ENCODE measurements around the gene ATP2C2. TPM values are rescaled to one million over a fixed set of nuclear protein-coding genes. Genes with fewer than 3 reads are reported as not detected.
A peak's percentile ranks its signal among the peaks of the same experiment; 100 is the strongest.

The ATP2C2 gene
- total and polyA plus RNA-seq, 7 experiments from 2014 or later: 0.20 TPM; not detected in 6

DNA sequence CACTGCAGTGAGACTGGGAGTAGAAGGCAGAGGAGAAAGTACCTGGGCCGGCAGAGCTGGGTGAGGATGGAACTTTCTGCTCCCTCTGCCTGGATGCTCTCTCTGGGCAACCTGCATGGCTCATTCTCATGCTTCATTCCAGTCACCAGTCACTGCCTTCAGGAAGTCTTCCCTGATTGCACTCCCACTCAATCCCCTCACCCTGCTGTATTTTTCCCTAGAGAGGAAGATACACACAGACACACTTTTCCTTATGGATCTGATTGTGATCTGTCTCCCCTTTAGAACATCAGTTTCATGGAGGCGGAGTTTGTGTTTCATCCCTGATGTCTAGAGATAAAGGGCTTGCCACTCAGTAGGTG is 91.2 kb downstream of the ATP2C2 start:
- no peak for DNase-seq
- Mint-ChIP-seq H3K27ac (no peak overlapping the region), H3K27me3 (no peaks in the 10 kb centered on the region), H3K4me3 (no peak overlapping the region), H3K36me3 (peaks cover 0 to 29% (median 10%) of the 10 kb centered on the region in 5 donors), H3K9me3 (peaks cover 0 to 3% (median 0%) of the 10 kb centered on the region in 11 donors), H3K4me1 (peaks cover 0 to 7% (median 3%) of the 10 kb centered on the region in 7 donors)
- no peaks in the 10 kb centered on the region for H3K4me1 ChIP-seq (ENCODE audit: control insufficient read depth in 2 of 2, insufficient read depth in 2 of 2, low read length in 2 of 2)
- H3K27me3 ChIP-seq (ENCODE audit: control insufficient read depth in 2 of 2, insufficient read depth in 2 of 2, low read length in 2 of 2): no peaks in the 10 kb centered on the region
- no peaks in the 10 kb centered on the region for H3K9me3 ChIP-seq (ENCODE audit: control insufficient read depth in 2 of 3, low read length in 3 of 3)
- POLR2A ChIA-PET: no interaction called here
- CTCF ChIA-PET: no interaction called here
- no peak overlapping the region for H3K4me3 ChIP-seq (ENCODE audit: low read length)
- no peak for ATAC-seq
- no peaks in the 10 kb centered on the region for H3K36me3 ChIP-seq (ENCODE audit: control insufficient read depth in 2 of 3, insufficient read depth in 3 of 3, low read length in 3 of 3)
- intact Hi-C loops (cut with micrococcal nuclease): no loop called here
- no peak overlapping the region for H3K27ac ChIP-seq (ENCODE audit: low read depth, low read length)

DNA sequence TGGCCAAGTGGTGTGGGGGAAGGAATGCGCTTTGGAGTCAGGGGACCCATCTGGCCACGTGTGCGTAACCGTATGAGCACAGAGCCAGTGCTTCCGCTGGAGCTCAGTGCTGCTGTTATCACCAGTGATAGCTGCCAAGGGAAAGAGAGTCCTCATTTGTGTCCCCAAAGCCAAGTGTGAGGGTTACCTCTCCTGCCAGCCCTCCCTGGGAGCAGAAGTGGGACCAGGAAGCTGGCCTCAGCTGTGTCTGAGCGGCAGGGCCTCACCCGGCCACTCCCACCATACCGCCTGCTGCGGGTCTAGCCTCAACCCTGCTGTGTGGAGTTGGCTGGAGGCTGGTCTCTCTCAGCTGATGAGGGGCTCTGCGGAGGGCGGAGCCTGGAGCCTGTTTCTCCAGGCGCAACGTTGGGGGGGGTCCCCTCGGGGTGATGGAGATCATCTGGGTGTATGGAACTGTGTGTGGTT is 91.6 kb downstream of the ATP2C2 start:
- Mint-ChIP-seq H3K27ac (no peak overlapping the region), H3K4me3 (no peak overlapping the region), H3K4me1 (peaks cover 0 to 9% (median 3%) of the 10 kb centered on the region in 7 donors), H3K9me3 (peaks cover 0 to 3% (median 0%) of the 10 kb centered on the region in 11 donors), H3K36me3 (peaks cover 0 to 29% (median 15%) of the 10 kb centered on the region in 5 donors), H3K27me3 (no peaks in the 10 kb centered on the region)
- Histone ChIP-seq H3K4me3 (ENCODE audit: low read length) (no peak overlapping the region), H3K4me1 (ENCODE audit: control insufficient read depth in 2 of 2, insufficient read depth in 2 of 2, low read length in 2 of 2) (no peaks in the 10 kb centered on the region), H3K36me3 (ENCODE audit: control insufficient read depth in 2 of 3, insufficient read depth in 3 of 3, low read length in 3 of 3) (no peaks in the 10 kb centered on the region), H3K27me3 (ENCODE audit: control insufficient read depth in 2 of 2, insufficient read depth in 2 of 2, low read length in 2 of 2) (no peaks in the 10 kb centered on the region), H3K27ac (ENCODE audit: low read depth, low read length) (no peak overlapping the region), H3K9me3 (ENCODE audit: control insufficient read depth in 2 of 3, low read length in 3 of 3) (no peaks in the 10 kb centered on the region)
- DNase-seq: no peak
- CTCF ChIA-PET: no interaction called here
- POLR2A ChIA-PET: no interaction called here
- no peak for ATAC-seq
- intact Hi-C loops (cut with micrococcal nuclease): no loop called here

DNA sequence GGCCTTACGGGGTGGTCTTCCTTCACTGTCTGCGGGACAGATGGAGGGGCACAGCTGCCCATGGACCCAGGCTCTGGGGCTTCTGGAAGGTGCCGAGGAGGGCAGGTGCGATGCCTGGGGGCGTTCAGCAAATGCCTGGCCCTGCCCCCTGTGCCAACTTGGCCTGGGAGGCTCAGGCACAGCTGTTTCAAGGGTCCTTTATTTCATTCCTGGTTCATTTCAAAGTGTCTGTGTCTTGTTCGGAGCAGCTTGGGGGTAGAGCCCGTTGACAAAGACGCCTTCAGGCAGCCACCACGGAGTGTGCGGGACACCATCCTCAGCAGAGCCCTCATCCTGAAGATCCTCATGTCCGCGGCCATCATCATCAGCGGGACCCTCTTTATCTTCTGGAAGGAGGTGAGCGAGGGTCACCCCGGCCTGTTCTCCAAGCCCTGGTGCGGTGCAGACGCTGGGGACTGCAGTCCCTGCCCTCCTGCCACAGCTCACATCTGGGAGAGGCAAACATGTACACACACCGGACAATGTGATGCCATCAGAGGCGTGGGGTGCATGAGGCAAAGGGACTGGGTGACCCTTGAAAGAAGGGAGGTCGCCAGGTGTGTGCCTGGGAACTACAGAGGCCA is 92.2 kb downstream of the ATP2C2 start:
- no peak overlapping the region for H3K4me3 ChIP-seq (ENCODE audit: low read length)
- Mint-ChIP-seq H3K9me3 (peaks cover 0 to 3% (median 0%) of the 10 kb centered on the region in 11 donors), H3K4me3 (no peak overlapping the region), H3K27me3 (no peaks in the 10 kb centered on the region), H3K4me1 (peaks cover 0 to 10% (median 3%) of the 10 kb centered on the region in 7 donors), H3K36me3 (peaks cover 0 to 30% (median 17%) of the 10 kb centered on the region in 5 donors), H3K27ac (peak overlapping the region in 1 of 9 donors; percentile 38)
- no peaks in the 10 kb centered on the region for H3K4me1 ChIP-seq (ENCODE audit: control insufficient read depth in 2 of 2, insufficient read depth in 2 of 2, low read length in 2 of 2)
- no peak for ATAC-seq
- no peak for DNase-seq
- no peaks in the 10 kb centered on the region for H3K9me3 ChIP-seq (ENCODE audit: control insufficient read depth in 2 of 3, low read length in 3 of 3)
- POLR2A ChIA-PET: no interaction called here
- intact Hi-C loops (cut with micrococcal nuclease): no loop called here
- CTCF ChIA-PET: no interaction called here
- no peak overlapping the region for H3K27ac ChIP-seq (ENCODE audit: low read depth, low read length)
- no peaks in the 10 kb centered on the region for H3K36me3 ChIP-seq (ENCODE audit: control insufficient read depth in 2 of 3, insufficient read depth in 3 of 3, low read length in 3 of 3)
- H3K27me3 ChIP-seq (ENCODE audit: control insufficient read depth in 2 of 2, insufficient read depth in 2 of 2, low read length in 2 of 2): no peaks in the 10 kb centered on the region

DNA sequence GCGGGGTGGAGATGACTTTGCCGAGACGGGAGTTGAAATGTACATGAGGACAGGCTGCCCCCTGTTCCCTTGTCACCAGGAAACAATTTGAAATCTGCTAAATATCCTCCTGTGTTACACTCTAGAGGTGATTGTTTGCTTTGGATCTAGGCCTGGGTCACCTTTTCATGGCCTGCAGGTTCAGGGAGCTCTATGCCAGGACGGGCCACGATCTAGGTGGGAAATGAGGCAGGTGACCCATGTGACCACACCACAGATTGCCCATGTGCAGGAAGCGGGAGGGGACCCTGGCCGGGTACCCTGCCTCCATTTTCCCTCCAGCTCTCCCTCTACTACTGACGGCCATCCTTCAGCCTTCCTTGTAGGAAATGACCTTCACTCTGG is 92.7 kb downstream of the ATP2C2 start:
- peaks cover 0 to 10% (median 4%) of the 10 kb centered on the region in 7 donors for H3K4me1 Mint-ChIP-seq
- no peaks in the 10 kb centered on the region for H3K27me3 ChIP-seq (ENCODE audit: control insufficient read depth in 2 of 2, insufficient read depth in 2 of 2, low read length in 2 of 2)
- POLR2A ChIA-PET: no interaction called here
- H3K27ac Mint-ChIP-seq: peak overlapping the region in 2 of 9 donors; percentile 12 to 58
- H3K4me3 Mint-ChIP-seq: no peak overlapping the region
- intact Hi-C loops (cut with micrococcal nuclease): no loop called here
- peaks cover 0 to 33% (median 22%) of the 10 kb centered on the region in 5 donors for H3K36me3 Mint-ChIP-seq
- no peaks in the 10 kb centered on the region for H3K27me3 Mint-ChIP-seq
- CTCF ChIA-PET: no interaction called here
- no peak overlapping the region for H3K4me3 ChIP-seq (ENCODE audit: low read length)
- no peak for ATAC-seq
- no peaks in the 10 kb centered on the region for H3K36me3 ChIP-seq (ENCODE audit: control insufficient read depth in 2 of 3, insufficient read depth in 3 of 3, low read length in 3 of 3)
- H3K9me3 Mint-ChIP-seq: peaks cover 0 to 5% (median 1%) of the 10 kb centered on the region in 11 donors
- no peak overlapping the region for H3K27ac ChIP-seq (ENCODE audit: low read depth, low read length)
- DNase-seq: no peak
- no peaks in the 10 kb centered on the region for H3K9me3 ChIP-seq (ENCODE audit: control insufficient read depth in 2 of 3, low read length in 3 of 3)
- no peaks in the 10 kb centered on the region for H3K4me1 ChIP-seq (ENCODE audit: control insufficient read depth in 2 of 2, insufficient read depth in 2 of 2, low read length in 2 of 2)

DNA sequence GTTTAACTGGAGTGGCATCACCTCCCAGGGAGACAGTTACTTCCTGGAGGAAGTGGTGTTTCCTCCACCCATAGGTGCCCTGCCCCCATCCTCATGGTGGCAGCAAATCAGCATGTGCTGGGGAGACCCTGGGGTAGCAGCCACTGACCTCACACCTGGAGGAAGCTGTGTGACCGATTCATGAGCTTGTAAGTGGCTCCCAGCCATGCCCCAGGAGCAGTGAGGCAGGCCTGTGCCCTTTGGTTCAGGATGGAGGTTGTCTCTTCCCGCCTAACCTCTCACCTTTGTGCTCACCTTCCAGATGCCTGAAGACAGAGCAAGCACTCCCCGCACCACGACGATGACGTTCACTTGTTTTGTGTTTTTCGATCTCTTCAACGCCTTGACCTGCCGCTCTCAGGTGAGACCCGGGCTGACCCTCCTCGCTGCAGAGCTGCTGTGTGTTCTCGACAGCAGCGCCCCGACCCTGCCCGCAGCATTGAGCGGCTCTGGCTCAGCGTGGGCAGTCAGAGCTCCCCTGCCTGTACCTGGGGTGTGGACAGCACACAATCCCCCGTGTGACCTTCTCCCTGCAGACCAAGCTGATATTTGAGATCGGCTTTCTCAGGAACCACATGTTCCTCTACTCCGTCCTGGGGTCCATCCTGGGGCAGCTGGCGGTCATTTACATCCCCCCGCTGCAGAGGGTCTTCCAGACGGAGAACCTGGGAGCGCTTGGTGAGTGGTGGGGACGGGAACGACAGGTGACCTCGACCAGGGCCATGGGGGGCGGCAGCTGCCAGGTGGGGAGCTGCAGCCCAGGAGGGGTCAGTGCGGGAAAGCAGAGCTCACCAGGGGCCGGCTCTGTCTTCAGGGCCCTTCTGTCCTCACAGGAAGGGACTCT is 93.3 kb downstream of the ATP2C2 start:
- peak overlapping the region in 1 of 9 donors; percentile 63 for H3K27ac Mint-ChIP-seq
- H3K9me3 ChIP-seq (ENCODE audit: control insufficient read depth in 2 of 3, low read length in 3 of 3): no peaks in the 10 kb centered on the region
- peaks cover 0 to 38% (median 28%) of the 10 kb centered on the region in 5 donors for H3K36me3 Mint-ChIP-seq
- no peak overlapping the region for H3K4me3 Mint-ChIP-seq
- H3K36me3 ChIP-seq (ENCODE audit: control insufficient read depth in 2 of 3, insufficient read depth in 3 of 3, low read length in 3 of 3): no peaks in the 10 kb centered on the region
- intact Hi-C loops (cut with micrococcal nuclease): no loop called here
- H3K4me1 ChIP-seq (ENCODE audit: control insufficient read depth in 2 of 2, insufficient read depth in 2 of 2, low read length in 2 of 2): no peaks in the 10 kb centered on the region
- ATAC-seq: no peak
- POLR2A ChIA-PET: no interaction called here
- peaks cover 0 to 10% (median 6%) of the 10 kb centered on the region in 7 donors for H3K4me1 Mint-ChIP-seq
- peaks cover 0 to 12% (median 5%) of the 10 kb centered on the region in 11 donors for H3K9me3 Mint-ChIP-seq
- no peak overlapping the region for H3K27ac ChIP-seq (ENCODE audit: low read depth, low read length)
- CTCF ChIA-PET: no interaction called here
- no peak overlapping the region for H3K4me3 ChIP-seq (ENCODE audit: low read length)
- H3K27me3 Mint-ChIP-seq: no peaks in the 10 kb centered on the region
- DNase-seq: no peak
- H3K27me3 ChIP-seq (ENCODE audit: control insufficient read depth in 2 of 2, insufficient read depth in 2 of 2, low read length in 2 of 2): no peaks in the 10 kb centered on the region

DNA sequence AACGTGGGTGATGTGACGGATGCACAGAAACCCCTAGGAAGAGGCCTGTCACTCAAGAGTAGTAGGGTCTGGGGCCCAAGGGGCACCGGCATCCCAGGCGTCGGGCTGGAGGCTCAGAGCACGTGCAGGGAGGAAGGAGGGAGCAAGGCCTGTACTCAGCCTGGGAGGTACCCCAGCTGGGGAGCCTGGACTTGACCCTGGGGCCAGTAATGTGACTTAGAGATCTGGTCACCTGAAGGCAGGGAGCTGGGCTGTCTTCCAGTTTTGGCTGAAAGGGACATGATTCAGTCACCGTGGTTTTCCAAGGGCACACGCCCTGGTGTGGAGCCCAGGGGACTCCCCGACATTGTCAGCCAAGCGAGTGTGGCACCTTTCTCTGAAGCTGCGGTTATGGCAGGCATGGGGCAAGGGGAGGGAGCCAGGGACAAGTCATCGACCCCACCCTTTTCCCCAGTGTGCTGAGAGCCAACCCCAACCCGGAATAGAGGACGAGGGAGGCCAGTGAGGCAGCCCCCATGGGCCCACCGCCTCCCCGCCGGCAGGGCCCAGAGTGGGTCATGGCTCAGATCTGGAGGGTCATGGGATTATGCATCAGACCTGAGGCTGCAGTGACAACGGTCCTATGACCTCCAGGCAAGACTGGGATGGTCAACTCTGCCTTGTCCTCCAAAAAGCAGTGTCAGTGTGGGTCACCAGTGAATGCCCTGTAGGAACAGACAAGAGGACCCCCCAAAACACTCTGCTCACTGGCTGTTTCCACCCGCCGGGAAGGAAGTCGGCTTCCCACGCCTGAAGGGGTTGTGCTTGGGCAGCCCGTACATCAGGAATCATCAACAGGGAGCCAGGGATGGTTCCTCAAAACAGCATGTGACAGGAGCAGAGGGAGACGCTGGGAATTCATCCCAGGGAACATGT is 94.2 kb downstream of the ATP2C2 start:
- Histone ChIP-seq H3K4me3 (ENCODE audit: low read length) (no peak overlapping the region), H3K27me3 (ENCODE audit: control insufficient read depth in 2 of 2, insufficient read depth in 2 of 2, low read length in 2 of 2) (no peaks in the 10 kb centered on the region), H3K4me1 (ENCODE audit: control insufficient read depth in 2 of 2, insufficient read depth in 2 of 2, low read length in 2 of 2) (no peaks in the 10 kb centered on the region), H3K27ac (ENCODE audit: low read depth, low read length) (no peak overlapping the region), H3K9me3 (ENCODE audit: control insufficient read depth in 2 of 3, low read length in 3 of 3) (peaks cover 0 to 5% (median 0%) of the 10 kb centered on the region in 3 experiments), H3K36me3 (ENCODE audit: control insufficient read depth in 2 of 3, insufficient read depth in 3 of 3, low read length in 3 of 3) (peaks cover 0 to 6% (median 0%) of the 10 kb centered on the region in 3 experiments)
- Mint-ChIP-seq H3K4me3 (no peak overlapping the region), H3K36me3 (peaks cover 5 to 47% (median 36%) of the 10 kb centered on the region in 5 donors), H3K27me3 (no peaks in the 10 kb centered on the region), H3K9me3 (peaks cover 2 to 21% (median 10%) of the 10 kb centered on the region in 11 donors), H3K4me1 (peaks cover 0 to 10% (median 6%) of the 10 kb centered on the region in 7 donors), H3K27ac (no peak overlapping the region)
- ChIA-PET POLR2A (no interaction called here), CTCF (no interaction called here)
- DNase-seq (no peak), ATAC-seq (no peak)
- intact Hi-C loops (cut with micrococcal nuclease): no loop called here

All from naive thymus-derived CD4-positive, alpha-beta T cell (primary cell).